ENCODE measurements around the gene PPFIBP1.
"Not testable (repeated sequence)": the region's sequence is repeated elsewhere in the genome, so short reads cannot be mapped to it uniquely, and the experiment has no call there.

PPFIBP1 gene

GRCh38 chr12:27730097-27730588, 206.1 kb downstream of the PPFIBP1 start:
- no peak for DNase-seq (ENCODE audit: low spot score)
- no peak overlapping the region for H3K4me3 ChIP-seq
- no peak for TF ChIP-seq CTCF (IDR thresholded peaks at IDR 0.05)
- H3K27ac ChIP-seq = no peak overlapping the region

- DNase-seq (ENCODE audit: low spot score) = no peak
- no peak overlapping the region for H3K27ac ChIP-seq
- H3K4me3 ChIP-seq = no peak overlapping the region
- TF ChIP-seq CTCF (IDR thresholded peaks at IDR 0.05) = no peak
These were observed 208.3 kb downstream of the PPFIBP1 start for GRCh38 chr12:27732281-27732680.

- TF ChIP-seq CTCF (IDR thresholded peaks at IDR 0.05) = peak; percentile 51
- no peak overlapping the region for H3K4me3 ChIP-seq
- no peak overlapping the region for H3K27ac ChIP-seq
- no peak for DNase-seq (ENCODE audit: low spot score)
These were observed 209.1 kb downstream of the PPFIBP1 start for GRCh38 chr12:27733052-27733656.

GRCh38 chr12:27733791-27734190, 209.8 kb downstream of the PPFIBP1 start:
- DNase-seq (ENCODE audit: low spot score) = no peak
- no peak overlapping the region for H3K4me3 ChIP-seq
- TF ChIP-seq CTCF (IDR thresholded peaks at IDR 0.05) = no peak
- H3K27ac ChIP-seq = no peak overlapping the region

- H3K27ac ChIP-seq; DNase-seq (ENCODE audit: low spot score); H3K4me3 ChIP-seq: not testable (repeated sequence)
These were observed 210.3 kb downstream of the PPFIBP1 start for GRCh38 chr12:27734321-27734720.

GRCh38 chr12:27743601-27744000, 219.6 kb downstream of the PPFIBP1 start:
- no peak for DNase-seq (ENCODE audit: low spot score)
- Histone ChIP-seq H3K4me3 (no peak overlapping the region), H3K27ac (no peak overlapping the region)
- TF ChIP-seq CTCF (IDR thresholded peaks at IDR 0.05) = no peak

Data from coronary artery (tissue), 2 donors.